Activated CD4-positive, alpha-beta T cell treated with anti-CD3 and anti-CD28 coated beads for 24 hours (primary cell): ENCODE data around the gene TANC1.

Experiments
- DNase-seq, 2 donors: peaks; one replicate each; pipeline ENCODE4 v3.0.0-alpha.2; 2020; ENCODE audit warnings: low read depth in 2 of 2

TANC1 gene

GRCh38 chr2:159224061-159224813 is 255.8 kb downstream of the TANC1 start:
- no peak for DNase-seq

GRCh38 chr2:159225025-159226016 is 256.9 kb downstream of the TANC1 start:
- DNase-seq, result no peak

DNA sequence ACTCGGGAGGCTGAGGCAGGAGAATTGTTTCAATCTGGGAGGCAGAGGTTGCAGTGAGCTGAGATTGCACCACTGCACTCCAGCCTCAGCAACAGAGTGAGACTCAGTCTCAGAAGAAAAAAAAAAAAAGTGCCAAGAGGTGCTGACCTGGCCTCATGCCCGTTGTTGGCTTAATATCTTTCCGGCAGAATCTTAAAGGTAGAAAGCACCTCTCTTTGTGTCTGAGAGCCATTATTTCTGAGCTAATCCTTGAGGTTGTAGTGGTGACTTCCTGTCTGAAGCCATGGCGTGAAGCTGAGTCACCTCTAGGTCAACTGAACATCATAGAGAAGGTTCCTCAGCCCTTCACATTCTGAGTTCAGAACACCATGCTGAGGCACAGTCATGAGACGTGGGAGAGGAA is 257.6 kb downstream of the TANC1 start:
- no peak for DNase-seq

- DNase-seq, result no peak
These were observed 258.4 kb downstream of the TANC1 start for GRCh38 chr2:159226608-159227385.

DNA sequence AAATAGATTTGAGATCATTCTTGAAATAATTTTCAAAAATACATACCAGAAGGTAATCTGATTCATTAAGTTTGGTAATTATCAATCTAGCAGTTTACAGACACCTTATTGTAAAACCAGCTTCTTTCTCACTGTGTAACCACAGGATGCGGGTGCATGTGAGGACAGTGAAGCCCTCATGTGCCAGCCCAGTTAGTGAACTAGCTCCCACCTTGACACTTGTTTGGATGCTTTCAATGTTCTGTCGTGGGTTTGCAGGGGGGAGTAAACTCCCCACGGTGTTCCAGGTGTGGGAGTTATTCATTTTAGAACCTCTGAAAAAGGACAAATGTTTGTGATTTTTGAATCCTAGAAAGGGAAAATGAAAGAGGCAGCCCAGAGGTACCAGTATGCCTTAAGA is 259.0 kb downstream of the TANC1 start:
- DNase-seq, result no peak

DNA sequence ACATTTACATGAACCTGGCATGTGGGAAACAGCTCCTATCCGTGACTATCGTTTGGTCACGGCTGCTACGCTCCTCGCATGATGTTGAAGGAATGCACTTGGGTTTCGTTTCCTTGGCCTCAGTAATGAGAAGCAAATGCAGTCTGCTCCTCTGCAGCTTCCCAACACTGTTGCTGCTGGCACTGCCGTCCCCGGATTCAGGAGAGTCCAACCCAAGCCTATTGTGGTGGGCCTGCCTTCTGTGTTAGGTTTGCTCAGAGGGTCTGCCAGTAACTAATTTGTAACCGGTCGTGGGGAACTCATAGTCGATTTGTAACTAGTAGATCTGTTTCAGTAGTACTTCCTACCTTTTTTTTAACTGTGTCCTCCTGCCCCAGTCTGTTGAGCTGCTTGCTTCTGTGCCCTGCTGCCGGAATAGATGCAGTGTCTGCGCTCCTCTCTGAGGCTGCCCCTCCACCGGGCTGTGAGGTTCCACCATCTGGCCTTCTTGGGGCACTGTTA is 259.7 kb downstream of the TANC1 start:
- DNase-seq, result no peak

GRCh38 chr2:159229476-159230144 is 261.2 kb downstream of the TANC1 start:
- DNase-seq, result no peak

GRCh38 chr2:159230145-159230877 is 261.9 kb downstream of the TANC1 start:
- no peak for DNase-seq

DNA sequence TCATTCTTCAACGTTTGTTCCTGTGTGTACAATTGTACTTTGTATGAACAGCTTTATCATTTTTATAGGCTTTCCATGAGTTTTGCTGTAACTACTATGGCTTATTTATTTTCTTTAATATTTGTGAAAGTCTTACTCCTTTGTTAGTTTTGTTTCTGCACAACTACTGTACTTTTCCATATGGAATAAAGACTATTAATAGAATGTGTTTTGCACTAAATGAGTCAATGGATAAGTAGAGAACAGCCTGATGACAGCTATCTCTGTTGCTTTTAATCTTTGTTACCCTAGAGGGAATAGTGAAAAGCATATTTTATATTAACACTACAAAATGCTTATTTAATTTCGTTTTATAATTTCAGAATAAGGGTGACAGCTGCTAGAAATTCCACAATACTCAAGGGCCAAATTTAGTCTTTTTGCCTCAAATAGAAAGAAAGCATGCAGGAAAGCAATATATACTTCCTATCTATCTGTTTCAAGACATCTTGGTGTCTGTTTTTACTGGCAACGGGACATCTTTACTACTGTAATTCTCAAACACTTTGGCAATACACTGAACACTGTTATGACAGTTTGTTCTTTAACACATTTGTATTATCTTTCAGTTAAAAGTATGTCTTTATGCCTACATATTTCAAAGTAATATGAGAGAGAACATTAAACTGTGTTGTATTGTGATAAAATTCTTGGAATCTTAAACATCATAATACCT is 264.2 kb downstream of the TANC1 start:
- no peak for DNase-seq

GRCh38 chr2:159234868-159235267 is 266.4 kb downstream of the TANC1 start:
- DNase-seq, result no peak

DNA sequence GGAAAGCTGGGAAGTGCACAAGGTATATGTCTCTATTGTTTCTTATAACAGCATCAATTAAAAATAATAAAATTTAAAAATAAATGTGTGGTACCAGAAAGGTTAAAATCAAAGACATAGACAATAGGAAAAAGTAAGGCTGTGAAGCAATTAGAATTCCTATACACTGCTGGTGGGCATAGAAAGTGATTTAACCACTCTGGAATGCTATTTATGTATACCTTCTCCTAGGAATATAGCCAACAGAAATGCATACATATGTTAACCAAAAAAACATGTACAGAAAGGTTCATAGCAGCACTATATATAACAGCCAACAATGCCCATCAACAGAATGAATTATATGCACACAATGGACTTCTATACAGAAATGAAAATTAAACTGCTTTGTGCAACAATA is 275.1 kb downstream of the TANC1 start:
- no peak for DNase-seq

GRCh38 chr2:159246325-159246988 is 278.0 kb downstream of the TANC1 start:
- no peak for DNase-seq

DNA sequence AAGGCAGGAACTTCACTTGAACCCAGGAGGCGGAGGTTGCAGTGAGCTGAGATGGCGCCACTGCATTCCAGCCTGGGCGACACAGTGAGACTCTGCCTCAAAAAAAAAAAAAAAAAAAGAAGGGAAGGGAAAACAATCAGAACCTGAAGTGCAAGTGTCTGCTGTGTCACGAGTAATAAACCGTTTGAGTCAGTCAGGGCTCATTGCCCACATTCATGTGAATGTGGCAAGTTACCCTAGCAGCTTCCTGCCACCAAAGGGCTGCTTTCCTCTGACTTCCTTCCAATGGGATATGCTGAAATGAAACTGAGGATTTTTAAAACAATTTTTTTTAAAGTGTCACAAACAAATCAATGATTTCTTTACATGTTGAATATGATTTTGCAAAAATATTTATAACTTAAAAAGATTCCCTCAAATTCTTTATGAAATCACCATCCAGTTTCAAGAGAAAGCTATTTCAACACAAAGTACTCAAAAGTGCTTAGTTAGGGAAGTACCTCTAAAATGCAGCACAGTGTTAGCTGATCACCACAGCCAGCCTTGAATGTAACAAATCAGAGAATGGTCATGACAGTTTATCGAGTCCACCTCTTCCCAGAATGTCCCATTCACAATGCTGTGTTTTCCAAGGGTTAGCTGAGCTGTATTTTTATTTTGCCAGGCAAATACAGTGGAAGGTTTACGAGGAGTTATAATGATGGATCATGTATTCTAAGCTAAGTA is 281.7 kb downstream of the TANC1 start:
- no peak for DNase-seq

DNA sequence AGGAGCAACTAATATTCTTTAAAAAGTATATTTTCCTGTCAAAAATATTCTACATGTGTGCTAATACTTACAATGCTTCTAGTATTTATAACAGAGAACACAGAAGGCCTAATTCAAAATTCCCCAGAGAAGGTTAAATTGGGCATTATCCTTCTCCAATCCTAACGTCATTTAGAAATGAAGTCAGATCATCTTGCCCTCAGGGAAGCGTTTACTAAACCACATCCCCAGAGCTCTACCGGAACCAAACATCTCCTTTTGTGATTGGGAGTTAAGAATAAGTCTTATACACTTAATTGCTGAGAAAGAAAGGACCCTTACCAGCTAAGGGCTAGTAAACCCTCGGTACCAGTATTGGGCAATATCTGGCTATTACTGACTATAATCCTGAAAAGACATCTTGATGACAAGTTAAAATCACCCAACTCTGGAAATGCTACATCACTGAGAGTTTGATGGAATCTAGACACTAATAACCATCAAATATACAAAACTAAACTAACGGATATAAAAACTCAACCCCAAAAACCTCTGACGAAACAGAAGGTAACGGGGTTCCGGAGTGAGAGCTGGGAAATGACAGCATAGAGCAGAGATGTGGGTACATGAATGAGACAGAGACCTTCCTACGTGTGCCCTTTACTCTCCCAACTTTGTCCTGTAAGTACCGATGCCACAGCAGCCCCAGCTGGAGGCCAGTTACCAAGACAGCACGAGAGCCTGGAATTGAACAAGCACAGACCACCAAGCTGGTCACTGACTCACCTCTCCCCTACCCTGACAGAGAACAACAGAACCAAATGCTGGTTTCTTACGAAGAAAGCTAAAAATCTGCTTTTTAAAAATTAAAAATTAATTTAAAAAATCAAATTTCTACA is 283.1 kb downstream of the TANC1 start:
- no peak for DNase-seq

- DNase-seq, result no peak
These were observed 284.5 kb downstream of the TANC1 start for GRCh38 chr2:159252905-159253304.

DNA sequence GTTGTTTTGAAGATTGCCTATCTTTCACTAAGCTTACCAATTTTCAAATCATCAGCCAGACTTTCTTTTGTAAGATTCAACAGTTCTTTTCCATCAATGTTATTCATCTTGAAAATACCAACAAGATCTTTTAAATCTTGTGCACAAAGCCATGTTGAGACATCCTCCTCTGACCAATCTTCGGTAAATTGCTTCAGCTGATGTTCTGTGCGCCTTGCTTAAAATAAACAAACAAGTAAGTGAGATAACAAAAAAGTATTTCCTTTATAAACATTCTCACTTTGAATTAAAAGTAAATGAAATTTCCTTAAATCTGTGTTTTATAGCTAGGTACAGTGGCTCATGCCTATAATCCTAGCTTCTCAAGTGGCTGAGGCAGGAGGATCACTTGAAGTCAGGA is 287.7 kb downstream of the TANC1 start:
- no peak for DNase-seq

- DNase-seq, result no peak
These were observed 293.8 kb downstream of the TANC1 start for GRCh38 chr2:159262226-159262625.

- no peak for DNase-seq
These were observed 294.5 kb downstream of the TANC1 start for GRCh38 chr2:159262904-159263303.
